IPS-11a (cell line): Measurements from ENCODE around the gene NMUR1.
A peak's percentile ranks its signal among the peaks of the same experiment; 100 is the strongest.
"Not testable (repeated sequence)": the region's sequence is repeated elsewhere in the genome, so short reads cannot be mapped to it uniquely, and the experiment has no call there.

Experiments
- H3K4me3 ChIP-seq: one replicate; pipeline ENCODE4 v1.5.1; 2013; ENCODE audit warnings: low read depth, low read length, control low read depth

The NMUR1 gene, protein sequence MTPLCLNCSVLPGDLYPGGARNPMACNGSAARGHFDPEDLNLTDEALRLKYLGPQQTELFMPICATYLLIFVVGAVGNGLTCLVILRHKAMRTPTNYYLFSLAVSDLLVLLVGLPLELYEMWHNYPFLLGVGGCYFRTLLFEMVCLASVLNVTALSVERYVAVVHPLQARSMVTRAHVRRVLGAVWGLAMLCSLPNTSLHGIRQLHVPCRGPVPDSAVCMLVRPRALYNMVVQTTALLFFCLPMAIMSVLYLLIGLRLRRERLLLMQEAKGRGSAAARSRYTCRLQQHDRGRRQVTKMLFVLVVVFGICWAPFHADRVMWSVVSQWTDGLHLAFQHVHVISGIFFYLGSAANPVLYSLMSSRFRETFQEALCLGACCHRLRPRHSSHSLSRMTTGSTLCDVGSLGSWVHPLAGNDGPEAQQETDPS

DNA sequence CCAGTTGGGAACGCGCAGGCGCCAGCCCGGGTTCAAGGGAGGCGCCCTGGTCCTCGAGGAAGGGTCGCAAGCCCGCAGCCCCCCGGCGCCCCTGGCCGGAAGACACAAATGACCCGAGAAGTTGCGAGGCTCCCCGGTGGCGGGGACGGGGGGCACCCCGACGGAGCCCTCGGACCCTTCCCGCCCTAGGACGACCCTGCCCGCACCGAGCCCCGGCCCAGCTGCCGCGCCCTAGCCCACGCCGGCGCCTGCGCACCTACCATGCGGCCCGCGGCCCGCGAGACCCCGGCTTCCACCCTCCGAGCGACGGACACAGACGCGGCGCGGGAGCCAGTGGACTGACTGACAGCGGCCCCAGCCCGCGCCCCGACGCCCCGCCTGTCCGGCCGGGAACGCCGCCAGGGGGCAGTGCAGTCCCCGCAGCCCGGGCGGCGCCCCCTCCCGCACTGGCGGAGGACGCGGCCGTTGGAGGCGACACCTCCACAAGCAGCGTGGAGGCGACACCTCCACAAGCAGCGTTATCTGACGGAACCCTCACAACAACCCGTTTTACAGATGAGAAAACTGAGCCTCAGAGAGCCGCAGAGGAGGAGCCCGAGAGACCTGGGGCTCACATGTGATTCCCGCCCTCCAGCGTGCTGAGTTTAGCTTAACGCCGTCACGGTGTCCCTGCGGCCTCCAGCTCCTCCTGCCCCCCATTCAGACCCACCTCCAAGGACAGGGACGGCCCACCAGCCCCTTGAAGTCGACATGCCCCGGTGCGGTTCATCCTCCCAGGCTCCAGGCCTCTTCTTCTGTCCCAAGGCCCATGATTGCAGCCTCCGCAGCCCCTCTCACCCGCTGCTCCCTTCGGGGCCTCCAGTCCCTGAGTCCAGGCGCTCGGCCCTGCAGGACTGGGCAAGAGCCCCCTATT is at the start of gene NMUR1:
Gene NMUR1 (minus strand): TSS at position 347 of the 913 bp plus-strand sequence. CDS start 84 bp downstream, at position 263.
- peak within 1 kb of the TSS; percentile 24 for H3K4me3 ChIP-seq

DNA sequence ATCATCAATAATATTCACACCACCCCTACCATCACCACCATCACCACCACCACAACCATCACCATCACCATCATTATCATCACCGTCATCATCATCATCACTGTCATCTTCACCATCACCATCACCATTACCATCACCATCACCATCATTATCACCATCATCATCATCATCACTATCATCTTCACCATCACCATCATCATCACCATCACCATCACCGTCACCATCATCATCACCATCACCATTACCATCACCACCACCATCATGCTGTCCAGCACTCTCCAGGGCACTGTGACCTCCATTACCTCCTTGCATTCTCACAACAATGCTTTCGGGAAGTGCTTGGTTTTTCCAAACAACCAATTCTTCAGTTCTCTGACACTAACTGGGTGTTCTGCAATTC is 49.3 kb upstream of the NMUR1 start:
- no peak overlapping the region for H3K4me3 ChIP-seq

DNA sequence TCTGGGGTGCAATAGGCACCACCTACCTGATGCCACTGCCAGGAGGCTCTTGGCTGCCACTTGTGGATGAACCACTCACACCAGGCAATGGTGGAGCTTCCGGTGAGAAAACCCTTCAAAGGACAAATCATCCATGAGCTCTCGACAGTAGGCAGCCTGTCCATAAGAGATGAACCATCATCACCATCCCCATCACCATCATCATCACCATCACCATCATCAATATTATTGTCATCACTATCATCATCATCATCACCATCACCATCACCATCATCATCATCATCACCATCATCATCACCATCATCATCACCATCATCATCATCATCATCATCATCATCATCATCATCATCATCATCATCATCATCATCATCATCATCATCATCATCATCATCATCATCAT is 48.4 kb upstream of the NMUR1 start:
- not testable (repeated sequence) for H3K4me3 ChIP-seq

DNA sequence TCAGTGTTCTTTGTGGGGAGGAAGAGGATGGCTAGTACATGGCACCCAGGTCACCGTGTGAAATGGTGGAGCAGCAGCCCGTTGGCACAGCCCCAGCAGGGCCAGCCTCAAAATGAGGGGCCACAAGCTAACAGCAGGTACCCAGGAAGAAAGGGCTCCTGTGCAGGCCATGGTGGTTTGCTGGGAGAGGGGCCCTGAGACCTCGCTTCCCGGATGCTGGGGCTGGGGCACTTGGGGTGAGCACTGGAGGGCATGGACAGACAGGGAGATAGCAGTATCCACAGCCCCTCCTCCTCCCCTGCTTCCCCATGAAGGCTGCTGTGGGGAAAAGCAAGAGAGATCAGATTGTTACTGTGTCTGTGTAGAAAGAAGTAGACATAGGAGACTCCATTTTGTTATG is 46.2 kb upstream of the NMUR1 start:
- no peak overlapping the region for H3K4me3 ChIP-seq

DNA sequence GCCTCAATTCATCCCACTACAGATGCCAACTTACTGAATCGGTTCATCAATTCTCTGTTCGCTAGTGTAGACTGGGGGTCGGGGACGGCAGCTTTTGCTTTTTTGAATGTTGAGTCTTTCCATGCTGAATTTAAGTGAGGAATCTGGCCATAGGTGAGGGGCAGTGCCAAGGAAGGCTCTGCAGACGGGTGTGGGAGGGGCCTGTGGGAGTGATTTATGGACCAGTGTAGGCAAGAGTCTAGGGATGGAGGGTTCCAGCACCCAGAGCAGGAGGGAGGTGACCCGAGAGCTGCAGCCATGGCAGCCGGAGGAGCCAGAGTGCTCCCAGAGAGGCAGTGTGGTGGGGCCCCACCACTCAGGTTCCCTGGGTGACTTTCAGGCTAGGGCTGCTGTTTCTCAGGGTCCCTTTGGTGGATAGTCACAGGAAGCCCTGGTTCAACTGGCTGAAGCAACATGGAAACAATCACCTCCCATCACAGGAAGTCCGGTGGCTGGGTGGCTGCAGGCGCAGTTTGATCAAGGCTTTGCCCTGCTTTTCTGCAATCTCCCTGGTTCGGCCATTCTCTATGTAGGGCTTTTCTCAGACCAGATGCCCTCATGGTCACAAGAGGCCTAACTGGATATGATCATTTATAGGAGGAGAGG is 45.5 kb upstream of the NMUR1 start:
- H3K4me3 ChIP-seq = no peak overlapping the region

DNA sequence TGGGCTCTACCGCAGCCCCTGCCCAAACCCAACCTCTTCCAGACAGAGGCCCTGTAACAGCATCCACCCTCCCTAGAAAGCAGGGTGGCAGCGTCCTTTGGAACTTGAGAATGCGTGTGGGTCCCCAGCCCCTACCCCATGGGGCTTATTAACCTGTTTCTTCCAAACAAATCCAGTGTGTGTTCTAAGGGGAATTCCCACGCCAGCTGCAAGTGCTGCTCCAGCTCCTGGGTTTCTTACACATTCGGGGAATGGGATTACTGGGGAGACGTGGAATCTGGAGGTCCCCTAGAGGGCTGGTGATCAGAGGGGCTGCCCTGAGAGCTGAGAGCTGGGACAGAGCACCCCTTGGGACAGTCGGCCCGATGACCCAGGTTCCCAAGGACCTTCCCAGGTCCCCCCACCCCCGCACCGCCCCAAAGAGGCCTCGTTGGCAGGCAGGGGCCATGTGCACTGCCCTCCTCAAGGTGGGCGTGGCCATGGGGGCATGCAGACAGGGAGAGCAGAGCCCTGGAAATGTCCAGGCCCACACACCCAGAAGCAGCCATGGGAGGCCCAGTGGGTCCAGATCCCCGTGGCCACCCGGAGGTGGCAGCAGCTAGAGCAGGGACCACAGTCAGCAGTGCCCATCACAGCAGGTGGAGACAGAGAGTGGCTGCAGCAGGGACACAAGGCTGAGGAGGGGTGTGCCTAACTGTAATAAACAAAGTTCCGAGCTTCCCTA is 43.6 kb upstream of the NMUR1 start:
- no peak overlapping the region for H3K4me3 ChIP-seq

DNA sequence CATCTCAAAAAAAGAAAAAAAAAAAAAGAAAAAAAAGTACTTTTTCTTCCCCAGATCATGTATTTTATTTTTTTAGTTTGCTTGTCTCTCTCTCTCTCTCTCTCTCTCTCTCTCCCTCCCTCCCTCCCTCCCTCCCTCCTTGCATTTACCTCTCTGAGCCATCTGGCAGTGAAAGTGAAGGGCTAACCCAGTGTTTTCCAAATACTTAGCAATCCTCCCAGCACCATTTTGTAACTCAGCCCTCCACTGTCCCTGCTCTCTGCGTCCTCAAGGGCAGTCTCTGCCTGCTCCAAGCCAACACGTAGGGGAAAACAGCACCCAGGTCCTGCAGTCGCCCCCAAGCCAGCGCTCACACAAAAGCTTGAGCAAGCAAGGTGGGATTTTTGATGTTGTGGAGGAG is 42.9 kb upstream of the NMUR1 start:
- H3K4me3 ChIP-seq = no peak overlapping the region

DNA sequence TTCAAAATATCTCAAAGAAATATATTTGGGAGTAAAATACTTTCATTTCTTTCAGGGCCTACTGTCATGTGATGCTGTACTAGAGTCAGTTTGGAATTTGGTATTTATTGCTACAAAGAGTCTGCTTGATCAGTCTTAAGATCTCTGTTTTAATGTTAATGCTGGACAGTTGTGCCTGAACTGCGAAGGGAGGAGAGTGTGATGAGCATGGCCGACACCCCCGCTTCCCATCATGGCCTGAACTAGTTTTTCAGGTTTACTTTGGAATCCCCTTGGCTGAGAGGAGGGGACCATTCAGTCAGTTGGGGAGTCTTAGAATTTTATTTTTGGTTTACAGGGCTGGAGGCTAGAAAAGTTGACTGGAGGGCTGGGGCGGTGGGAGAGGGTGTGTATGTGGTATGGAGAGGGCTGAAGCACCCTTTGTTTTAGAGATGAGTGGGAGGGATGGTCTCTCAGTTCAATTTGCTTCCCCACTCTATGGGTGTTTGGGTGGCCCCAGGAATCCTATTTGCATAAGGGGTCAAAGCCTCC is 41.5 kb upstream of the NMUR1 start:
- H3K4me3 ChIP-seq = no peak overlapping the region

DNA sequence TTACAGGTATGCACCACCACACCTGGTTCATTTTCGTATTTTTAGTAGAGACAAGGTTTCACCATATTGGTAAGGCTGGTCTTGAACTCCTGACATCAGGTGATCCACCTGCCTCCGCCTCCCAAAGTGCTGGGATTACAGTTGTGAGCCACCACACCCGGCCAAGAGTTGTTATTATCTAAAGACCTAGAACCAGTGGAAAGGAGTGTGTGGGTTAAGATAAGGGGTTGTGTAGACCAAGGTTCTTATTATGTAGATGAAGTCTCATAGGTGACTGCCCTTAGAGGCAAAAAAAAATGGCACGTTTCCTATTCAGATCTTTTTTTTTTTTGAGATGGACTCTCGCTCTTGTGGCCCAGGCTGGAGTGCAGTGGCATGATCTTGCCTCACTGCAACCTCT is 40.7 kb upstream of the NMUR1 start:
- H3K4me3 ChIP-seq = not testable (repeated sequence)

DNA sequence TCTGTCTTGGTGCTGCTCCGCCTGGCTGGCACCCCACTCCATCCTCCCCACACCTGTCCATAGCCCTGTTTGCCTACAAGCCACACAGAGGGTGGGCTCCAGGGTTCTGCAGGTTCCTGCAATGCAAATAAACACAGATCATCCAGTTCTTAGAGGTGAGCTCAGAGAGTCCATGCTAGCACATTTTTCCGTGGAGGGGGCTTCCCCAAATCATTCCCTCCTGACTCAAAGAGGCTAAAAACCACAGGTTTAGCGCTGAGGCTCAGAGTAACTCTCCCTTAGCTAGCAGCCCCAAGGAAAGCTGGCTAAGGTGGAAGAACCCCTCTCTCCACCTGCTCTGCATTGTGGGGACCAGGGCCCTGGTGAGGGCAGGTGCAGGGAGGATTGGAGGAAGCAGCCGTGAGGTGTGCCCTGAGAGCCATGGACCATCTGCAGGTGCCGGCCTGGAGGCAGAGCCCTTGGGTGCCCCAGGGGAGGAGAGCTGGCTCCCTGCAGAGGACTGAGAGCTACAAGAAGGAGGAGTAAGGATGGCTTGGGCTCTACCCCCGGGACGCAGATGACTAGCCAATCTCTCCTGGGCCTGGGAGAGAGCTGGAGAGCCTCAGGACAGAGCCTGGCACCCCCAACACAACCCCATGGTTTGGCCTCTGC is 38.7 kb upstream of the NMUR1 start:
- H3K4me3 ChIP-seq = no peak overlapping the region

DNA sequence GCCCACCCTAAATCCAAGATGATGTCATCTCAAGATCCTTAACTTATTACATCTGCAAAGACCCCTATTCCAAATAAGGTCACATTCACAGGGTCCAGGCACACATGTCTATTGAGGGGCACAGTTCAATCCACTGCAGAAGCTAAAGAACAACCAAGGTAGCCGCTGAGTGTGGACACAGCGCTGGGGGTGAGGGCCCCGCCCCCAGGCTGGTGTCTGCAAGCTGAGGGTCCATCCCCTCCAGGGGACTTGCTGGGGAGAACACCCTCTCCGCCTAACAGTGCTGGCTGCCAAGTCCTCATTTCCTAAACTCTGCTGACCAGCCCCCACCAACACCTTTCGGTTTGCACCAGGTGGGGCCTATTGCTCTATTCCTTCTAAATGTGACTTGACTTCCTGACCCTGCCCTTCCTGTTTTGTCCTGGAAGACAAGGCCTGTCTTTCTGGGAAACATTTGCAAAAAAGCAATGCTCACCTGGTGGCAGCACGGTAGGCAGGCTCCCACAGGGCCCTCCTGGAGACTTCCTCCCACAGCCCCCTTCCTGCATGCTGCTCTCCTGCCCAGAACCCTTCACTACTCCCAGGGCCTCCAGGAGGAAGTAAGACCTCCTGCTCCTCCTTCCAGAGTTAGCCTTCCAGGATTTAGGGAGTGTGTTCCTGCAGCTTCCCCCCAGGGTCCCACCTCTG is 38.0 kb upstream of the NMUR1 start:
- H3K4me3 ChIP-seq = no peak overlapping the region

DNA sequence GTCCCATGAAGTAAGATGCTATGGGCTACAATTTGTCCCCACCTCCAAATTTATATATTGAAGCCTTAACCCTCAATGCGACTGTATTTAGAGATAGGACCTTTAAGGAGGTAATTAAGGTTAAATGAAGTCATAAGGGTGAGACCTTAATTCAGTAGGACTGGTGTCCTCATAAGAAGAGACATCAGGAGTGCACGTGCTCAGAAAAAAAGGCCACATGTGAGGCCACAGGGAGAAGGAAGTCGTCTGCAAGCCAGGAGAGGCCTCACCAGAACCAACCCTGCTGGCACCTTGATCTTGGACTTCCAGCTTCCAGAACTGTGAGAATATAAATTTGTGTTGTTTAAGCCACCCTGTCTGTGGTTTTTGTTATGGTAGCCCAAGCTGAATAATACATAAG is 36.9 kb upstream of the NMUR1 start:
- H3K4me3 ChIP-seq = no peak overlapping the region

DNA sequence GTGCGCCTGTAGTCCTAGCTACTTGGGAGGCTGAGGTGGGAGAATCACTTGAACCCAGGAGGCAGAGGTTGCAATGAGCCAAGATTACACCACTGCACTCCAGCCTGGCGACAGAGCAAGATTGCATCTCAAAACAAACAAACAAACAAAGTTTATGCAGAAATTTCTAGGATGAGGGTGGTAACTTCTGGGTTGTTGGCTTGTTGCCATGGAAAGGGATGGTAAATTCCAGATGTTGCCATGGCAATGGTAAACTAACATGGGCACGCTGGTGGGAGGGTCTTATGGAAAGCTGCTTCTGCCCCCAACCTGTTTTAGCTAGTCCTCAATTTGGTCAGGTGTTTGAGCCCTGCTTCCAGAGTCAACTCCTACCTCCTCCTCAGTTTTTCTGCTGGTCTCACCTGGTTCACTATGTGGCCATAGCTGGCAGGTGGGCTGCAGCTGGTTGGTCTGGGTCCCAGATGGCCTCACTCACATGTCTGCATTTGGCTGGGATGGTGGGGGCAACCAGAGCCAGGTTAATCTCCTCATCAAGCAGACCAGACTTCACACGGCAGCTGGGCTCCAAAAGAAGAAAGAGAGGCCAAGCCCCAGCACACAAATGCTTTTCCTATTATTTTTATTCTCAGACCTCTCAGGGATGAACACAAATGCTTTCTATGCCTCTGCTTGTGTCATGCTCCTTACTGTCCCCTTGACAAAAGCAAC is 35.8 kb upstream of the NMUR1 start:
- no peak overlapping the region for H3K4me3 ChIP-seq

DNA sequence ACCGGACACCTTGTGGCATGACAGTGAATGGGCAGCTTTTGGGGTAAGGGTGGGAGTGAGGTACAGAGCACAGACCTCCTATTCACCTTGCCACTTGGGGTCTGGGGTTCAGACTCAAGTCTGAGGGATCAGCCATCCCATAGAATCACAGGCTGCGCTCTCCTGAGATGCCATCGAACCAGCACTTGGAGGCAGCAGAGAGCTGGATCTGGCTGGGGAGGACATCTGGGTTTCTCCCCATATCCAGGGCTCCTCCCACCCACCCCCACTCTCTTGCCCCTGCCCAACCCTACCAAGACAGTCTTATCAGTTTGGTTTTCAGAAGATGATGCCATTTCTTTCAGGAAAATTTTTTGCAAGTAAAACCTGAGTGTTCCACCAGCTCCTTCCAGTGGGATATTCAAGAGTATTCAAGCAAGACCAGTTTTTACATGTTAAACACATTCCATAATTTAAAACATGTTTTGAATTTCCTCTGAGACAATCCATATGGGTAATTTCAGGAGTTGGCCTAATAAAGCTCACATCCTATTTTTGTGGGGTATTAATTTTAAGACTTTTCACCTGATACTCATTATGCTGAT is 33.2 kb upstream of the NMUR1 start:
- no peak overlapping the region for H3K4me3 ChIP-seq

DNA sequence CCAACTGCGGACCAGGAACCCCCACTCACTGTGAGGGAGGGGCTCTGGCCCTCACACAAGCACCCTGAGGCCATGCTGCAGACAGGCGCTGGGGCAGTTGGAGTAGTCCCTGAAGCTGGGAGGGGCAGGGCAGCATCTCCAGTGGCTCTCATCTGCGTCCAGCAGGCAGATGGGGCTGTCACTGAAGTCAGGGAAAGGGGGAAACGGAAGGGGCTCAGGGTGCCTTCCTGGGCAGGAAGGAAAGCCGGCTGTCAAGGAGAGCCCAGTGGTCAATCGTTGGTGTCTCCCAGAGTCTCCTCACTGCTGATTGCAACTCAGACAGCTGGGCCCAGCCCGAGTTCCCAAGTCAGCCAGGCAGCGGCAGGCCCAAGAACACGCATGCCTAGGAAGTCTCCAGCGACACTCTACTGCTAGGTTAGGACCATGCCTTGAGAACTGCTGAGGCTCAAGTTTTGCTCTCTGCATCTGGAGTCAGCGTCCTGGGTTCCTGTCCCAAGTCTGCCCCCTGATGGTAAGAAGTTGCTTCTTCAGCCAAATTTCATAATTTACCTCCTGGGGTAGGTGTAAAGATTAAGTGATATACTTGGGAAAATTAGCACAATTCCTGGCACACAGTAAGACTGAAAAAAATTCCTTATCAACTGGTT is 27.4 kb upstream of the NMUR1 start:
- H3K4me3 ChIP-seq = no peak overlapping the region

DNA sequence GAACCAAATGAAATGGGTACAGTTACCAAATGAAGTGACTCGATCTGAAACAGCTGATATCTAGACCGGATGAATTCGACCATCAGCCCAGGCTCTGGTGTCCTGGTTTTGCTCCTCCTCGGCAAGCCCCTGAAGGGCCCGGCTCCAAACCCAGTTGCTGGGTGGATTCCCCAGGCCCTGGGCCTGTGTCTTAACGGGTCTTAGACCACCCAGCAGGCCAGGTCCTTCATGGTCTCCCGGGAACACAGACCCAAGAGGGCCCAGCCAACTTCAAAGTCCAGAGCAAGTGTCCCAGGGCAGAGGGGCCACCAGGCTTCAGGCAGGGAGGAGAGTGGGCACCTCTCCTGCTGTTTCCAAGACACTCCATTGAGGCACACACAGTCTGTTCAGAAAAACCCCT is 26.7 kb upstream of the NMUR1 start:
- H3K4me3 ChIP-seq = no peak overlapping the region

DNA sequence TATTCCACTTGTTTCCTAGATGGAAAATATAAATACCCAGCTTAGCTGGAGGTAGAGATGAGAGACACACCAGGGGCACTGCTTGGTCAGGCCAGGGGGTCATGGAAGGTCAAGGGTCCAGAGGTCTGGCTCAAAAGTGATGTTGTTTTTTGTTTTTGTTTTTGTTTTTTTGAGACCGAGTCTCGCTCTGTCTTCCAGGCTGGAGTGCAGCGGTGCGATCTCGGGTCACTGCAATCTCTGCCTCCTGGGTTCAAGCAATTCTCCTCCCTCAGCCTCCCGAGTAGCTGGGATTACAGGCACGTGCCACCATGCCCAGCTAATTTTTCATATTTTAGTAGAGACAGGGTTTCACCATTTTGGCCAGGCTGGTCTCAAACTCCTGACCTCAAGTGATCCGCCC is 26.3 kb upstream of the NMUR1 start:
- not testable (repeated sequence) for H3K4me3 ChIP-seq
